HG02970 (cell line): ENCODE results near the gene IPCEF1.

Experiments
- ATAC-seq: cut with Tn5 transposase; IDR thresholded peaks from one replicate; pipeline ENCODE4 v1.9.1; 2021; ENCODE audit warnings: mild to moderate bottlenecking, moderate library complexity, moderate number of reproducible peaks; ENCODE audit not compliant: unreplicated experiment, low FRiP score

Gene IPCEF1

GRCh38 chr6:154356690-154357089 lies at the start of gene IPCEF1:
IPCEF1 (minus strand) TSS chr6:154356803; CDS start chr6:154265947, 90,856 bp downstream.
- ATAC-seq, result no peak

GRCh38 chr6:154406301-154406700 lies 49.7 kb upstream of the IPCEF1 start:
- no peak for ATAC-seq

GRCh38 chr6:154404791-154405400 lies 48.3 kb upstream of the IPCEF1 start:
- ATAC-seq, result no peak

- no peak for ATAC-seq
These were observed 47.2 kb upstream of the IPCEF1 start for GRCh38 chr6:154403788-154404187.

- no peak for ATAC-seq
These were observed 45.6 kb upstream of the IPCEF1 start for GRCh38 chr6:154402081-154402780.

- no peak for ATAC-seq
These were observed 42.5 kb upstream of the IPCEF1 start for GRCh38 chr6:154399097-154399496.

GRCh38 chr6:154397491-154398195 lies 41.0 kb upstream of the IPCEF1 start:
- ATAC-seq, result no peak

- no peak for ATAC-seq
These were observed 39.3 kb upstream of the IPCEF1 start for GRCh38 chr6:154395878-154396277.

- no peak for ATAC-seq
These were observed 38.7 kb upstream of the IPCEF1 start for GRCh38 chr6:154395316-154395715.

GRCh38 chr6:154394571-154394970 lies 38.0 kb upstream of the IPCEF1 start:
- ATAC-seq, result no peak

GRCh38 chr6:154390034-154390433 lies 33.4 kb upstream of the IPCEF1 start:
- no peak for ATAC-seq

GRCh38 chr6:154388803-154389202 lies 32.2 kb upstream of the IPCEF1 start:
- no peak for ATAC-seq

- ATAC-seq, result no peak
These were observed 30.5 kb upstream of the IPCEF1 start for GRCh38 chr6:154386848-154387717.

GRCh38 chr6:154384191-154384590 lies 27.6 kb upstream of the IPCEF1 start:
- ATAC-seq, result no peak

- ATAC-seq, result no peak
These were observed 26.7 kb upstream of the IPCEF1 start for GRCh38 chr6:154383273-154383672.

- ATAC-seq, result no peak
These were observed 26.1 kb upstream of the IPCEF1 start for GRCh38 chr6:154382740-154383139.

- no peak for ATAC-seq
These were observed 24.9 kb upstream of the IPCEF1 start for GRCh38 chr6:154381548-154381947.

GRCh38 chr6:154380741-154381140 lies 24.1 kb upstream of the IPCEF1 start:
- ATAC-seq, result no peak

GRCh38 chr6:154379585-154379984 lies 23.0 kb upstream of the IPCEF1 start:
- ATAC-seq, result no peak

- no peak for ATAC-seq
These were observed 21.9 kb upstream of the IPCEF1 start for GRCh38 chr6:154378518-154378917.

GRCh38 chr6:154377726-154378125 lies 21.1 kb upstream of the IPCEF1 start:
- ATAC-seq, result no peak
